Muscle of back (tissue), 11 donors: ENCODE results near the gene TSTD2. TPM values are rescaled to one million over a fixed set of nuclear protein-coding genes. Genes with fewer than 3 reads are reported as not detected.
"Not testable (repeated sequence)": the region's sequence is repeated elsewhere in the genome, so short reads cannot be mapped to it uniquely, and the experiment has no call there.

ENCODE experiments used
- DNase-seq, 3 donors: peaks; one replicate each; pipeline versions ENCODE4 v3.0.0 to v3.0.0-alpha.2; 2013
- polyA plus RNA-seq, 10 donors: library from polyadenylated mRNA; unstranded; fragments of 120-200 nt; gene quantifications; one replicate each; pipeline ENCODE4 v1.2.1, GENCODE V29; 2013; ENCODE audit not compliant: insufficient read length in 10 of 10

Gene TSTD2
- polyA plus RNA-seq, 10 donors: 15.5 to 31.7 (median 25.3) TPM

DNA sequence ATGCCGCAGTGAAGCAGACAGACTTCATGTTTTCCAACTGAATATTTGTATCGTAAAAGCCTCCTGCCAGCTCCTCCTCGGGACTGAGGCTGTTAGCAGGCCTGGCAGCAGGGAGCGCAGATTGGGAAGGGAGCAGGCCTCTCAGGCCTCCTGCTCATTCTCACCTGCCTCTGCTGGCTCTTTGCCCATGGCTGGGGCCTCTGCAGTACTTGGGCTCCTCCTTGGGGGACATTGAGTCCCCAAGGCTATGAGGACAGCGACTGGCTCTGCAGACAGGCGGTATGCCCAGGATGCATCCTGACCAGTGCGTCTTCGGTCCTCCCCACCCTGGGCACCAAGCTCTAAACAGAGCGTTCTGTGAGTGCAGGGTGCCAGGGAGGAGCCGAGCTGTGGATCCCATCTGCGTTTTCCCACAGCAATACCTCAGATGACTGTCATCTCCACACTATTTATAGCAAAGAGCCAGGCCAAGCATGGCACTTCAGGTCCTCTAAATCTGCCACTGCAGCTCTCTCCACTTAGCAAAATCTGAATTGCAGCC is 38.7 kb downstream of the TSTD2 start:
- peak in 2 of 3 donors; percentile 24 to 30 for DNase-seq

DNA sequence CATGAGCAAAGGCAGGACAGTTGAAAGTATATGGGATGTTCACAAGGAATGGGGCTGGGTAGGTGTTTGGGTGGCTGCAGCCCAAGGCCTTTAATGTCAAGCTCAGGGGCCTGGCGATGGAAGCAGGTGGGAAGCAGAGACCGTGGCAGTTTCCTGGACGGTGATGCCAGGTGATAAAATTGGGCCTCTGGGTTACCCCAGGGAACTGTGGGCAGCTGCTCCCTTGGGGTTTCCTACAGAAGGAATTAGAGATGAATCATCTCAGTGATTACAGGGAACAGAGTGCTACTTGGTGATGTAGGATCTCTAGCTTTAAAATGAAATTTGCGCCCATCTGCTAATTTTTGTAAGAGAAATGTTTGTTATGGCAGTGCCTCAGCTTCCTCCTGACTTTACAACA is 39.2 kb downstream of the TSTD2 start:
- DNase-seq: no peak

DNA sequence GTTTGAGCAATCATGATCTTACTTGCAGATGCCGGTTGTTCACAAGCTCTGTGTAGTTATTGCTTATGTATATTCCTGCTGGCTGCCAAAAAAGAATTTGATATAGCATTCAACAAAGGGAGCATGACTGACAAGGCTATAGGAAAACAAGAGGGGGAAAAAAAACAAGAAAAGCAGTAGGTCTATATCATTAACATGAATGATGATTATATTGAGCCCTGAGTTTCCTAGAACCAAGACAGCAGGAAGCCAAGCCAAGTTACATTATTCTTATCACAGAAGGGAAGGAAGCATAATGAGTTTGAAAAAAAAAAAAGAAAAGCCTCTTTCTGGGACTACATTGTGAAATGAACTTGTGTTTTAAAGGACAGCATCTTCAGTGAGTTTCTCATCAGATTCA is 41.0 kb downstream of the TSTD2 start:
- DNase-seq: no peak

DNA sequence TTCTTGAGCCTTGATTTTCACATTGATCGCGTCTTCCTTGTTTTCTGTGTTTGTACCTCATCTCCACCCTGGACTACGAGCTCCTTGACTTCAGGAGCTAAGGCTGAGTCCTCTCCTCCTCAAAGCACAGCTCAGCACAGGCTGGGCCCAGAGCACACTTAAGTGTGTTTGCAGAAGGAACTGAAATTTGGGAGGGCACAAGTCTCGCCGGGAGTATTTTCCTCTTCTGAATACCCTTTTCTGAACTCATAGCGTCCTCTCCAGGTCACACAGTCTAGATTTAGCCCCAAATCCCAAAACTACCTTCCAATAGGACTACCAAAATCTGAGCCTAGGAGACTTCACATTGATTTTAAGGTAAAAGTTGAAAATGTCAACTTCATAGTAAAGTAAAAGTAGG is 41.6 kb downstream of the TSTD2 start:
- no peak for DNase-seq

DNA sequence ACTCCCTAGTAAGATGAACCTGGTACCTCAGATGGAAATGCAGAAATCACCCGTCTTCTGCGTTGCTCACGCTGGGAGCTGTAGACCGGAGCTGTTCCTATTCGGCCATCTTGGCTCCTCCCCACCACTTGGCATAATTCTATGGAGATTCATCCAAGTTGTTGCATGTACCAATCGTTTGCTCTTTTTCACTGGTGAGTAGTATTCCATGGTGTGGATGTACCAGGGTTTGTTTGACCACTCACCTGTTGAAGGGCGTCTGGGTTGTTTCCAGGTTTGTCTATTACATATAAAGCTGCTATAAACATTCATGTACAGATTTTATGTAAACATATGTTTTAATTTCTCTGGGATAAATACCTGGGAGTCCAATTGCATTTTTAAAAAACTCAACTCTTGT is 46.3 kb downstream of the TSTD2 start:
- DNase-seq: not testable (repeated sequence)

DNA sequence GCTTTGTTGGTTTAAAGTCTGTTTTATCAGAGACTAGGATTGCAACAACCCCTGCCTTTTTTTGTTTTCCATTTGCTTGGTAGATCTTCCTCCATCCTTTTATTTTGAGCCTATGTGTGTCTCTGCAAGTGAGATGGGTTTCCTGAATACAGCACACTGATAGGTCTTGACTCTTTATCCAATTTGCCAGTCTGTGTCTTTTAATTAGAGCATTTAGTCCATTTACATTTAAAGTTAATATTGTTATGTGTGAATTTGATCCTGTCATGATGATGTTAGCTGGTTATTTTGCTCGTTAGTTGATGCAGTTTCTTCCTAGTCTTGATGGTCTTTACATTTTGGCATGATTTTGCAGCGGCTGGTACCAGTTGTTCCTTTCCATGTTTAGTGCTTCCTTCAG is 48.4 kb downstream of the TSTD2 start:
- not testable (repeated sequence) for DNase-seq

DNA sequence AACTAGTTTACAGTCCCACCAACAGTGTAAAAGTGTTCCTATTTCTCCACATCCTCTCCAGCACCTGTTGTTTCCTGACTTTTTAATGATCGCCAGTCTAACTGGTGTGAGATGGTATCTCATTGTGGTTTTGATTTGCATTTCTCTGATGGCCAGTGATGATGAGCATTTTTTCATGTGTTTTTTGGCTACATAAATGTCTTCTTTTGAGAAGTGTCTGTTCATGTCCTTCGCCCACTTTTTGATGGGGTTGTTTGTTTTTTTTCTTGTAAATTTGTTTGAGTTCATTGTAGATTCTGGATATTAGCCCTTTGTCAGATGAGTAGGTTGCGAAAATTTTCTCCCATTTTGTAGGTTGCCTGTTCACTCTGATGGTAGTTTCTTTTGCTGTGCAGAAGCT is 51.6 kb downstream of the TSTD2 start:
- DNase-seq: not testable (repeated sequence)

DNA sequence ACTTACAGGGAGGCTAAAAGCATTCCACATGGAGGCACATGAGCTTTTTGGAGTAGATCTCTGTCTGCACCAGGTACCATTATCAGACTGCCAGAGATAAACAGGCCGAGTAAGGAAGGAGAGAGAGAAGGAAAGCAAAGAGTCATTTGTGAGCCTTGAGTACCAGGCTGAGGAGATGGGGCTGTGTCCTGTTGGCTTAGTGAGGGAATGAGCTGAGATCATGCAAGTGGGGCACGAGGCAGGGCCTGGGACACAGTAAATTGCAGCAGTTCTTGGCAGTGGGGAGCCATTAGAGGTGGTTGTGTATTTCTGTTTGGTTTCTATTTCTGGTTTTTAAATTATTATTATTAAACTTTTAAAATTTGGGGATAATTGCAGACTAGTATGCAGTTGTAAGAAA is 53.3 kb downstream of the TSTD2 start:
- no peak for DNase-seq

DNA sequence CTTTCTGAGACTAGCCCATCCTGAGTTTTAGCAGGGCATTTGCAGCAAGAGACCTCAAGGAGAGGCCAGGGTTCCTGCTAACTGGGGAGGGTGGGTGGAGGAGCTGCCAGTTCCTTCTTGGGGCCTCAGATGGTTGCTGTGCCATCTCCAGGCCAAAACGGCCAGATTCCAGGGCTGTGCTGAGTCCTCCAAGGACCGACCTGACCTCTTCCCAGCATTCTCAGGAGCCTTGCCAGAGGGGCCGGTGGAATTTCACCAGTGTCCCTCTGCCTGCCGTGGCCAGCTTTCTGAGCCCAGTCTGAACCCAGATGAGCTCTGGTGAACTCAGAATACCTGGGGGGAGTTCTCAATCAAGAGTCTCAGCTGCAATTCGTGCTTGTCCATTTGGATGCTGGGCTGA is 54.3 kb downstream of the TSTD2 start:
- no peak for DNase-seq

DNA sequence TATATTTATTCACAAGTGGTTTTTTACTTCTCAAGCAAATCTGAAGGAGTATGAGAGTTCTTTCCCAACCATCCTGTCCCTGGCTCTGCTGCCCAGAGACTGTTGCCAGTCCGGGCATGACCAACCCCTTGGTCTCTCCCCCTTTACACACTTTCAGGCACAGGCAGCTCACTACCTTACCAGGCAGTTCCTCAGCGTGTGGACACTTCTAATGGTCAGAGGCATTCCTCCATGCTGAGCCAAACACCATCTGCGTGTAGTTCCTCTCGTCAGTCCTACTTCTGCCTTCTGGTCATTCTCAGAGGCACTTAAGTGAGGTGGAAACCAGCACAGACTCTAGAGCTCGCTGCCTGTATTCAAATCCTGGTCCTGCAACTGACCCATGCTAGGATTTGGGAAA is 56.1 kb downstream of the TSTD2 start:
- no peak for DNase-seq

DNA sequence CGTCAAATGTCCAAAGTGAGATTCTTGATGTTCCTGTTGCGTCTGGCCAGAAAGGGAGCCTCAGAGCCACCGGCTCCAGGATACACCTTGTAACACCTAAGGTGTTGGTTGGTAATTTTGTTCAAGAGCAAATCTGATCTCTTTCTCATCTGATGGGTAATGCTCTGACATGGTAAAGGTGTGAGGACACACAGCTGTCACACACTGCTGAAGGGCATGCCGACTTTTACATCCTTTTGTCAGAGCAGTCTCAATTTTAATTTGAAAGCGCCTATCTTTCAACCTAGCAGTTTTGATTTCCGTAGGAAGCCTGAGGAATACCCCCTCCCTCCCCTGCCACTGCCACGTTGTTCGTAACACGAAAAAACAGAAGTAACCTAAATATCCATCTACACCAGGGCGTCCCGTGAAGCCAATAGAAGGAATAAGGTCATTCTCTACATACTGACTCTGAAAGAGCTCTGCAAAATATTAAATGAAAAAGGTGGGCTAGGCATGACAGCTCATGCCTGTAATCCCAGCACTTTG is 57.4 kb downstream of the TSTD2 start:
- no peak for DNase-seq

DNA sequence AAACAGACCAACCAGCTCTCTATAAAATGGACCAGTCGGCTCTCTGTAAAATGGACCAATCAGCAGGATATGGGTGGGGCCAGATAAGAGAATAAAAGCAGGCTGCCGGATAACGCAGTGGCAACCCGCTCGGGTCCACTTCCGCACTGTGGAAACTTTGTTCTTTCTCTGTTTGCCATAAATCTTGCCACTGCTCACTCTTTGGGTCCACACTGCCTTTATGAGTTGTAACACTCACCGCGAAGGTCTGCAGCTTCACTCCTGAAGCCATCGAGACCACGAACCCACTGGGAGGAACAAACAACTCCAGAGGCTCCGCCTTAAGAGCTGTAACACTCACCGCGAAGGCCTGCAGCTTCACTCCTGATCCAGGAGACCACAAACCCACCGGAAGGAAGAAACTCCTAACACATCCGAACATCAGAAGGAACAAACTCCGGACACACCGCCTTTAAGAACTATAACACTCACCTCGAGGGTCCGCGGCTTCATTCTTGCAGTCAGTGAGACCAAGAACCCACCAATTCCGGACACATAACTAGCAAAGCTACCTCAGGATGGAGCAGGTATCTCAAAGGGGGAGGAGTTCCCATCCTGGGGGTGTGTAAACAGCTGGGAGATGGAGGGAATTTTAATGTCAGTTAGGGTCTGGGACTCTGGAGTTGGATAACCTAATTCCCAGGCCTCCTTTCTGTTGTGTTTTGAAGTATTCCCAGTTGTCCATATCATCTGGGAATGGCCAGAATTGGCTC is 58.1 kb downstream of the TSTD2 start:
- not testable (repeated sequence) for DNase-seq

DNA sequence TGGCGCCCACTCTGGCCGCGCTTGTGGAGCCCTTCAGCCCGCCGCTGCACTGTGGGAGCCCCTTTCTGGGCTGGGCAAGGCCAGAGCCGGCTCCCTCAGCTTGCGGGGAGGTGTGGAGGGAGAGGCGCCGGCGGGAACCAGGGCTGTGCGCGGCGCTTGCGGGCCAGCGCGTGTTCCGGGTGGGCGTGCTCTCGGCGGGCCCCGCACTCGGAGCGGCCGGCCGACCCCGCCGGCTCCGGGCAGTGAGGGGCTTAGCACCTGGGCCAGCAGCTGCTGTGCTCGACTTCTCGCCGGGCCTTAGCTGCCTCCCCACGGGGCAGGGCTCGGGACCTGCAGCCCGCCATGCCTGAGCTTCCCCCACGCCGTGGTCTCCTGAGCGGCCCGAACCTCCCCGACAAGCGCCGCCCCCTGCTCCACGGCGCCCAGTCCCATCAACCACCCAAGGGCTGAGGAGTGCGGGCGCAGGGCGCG is 59.0 kb downstream of the TSTD2 start:
- not testable (repeated sequence) for DNase-seq

DNA sequence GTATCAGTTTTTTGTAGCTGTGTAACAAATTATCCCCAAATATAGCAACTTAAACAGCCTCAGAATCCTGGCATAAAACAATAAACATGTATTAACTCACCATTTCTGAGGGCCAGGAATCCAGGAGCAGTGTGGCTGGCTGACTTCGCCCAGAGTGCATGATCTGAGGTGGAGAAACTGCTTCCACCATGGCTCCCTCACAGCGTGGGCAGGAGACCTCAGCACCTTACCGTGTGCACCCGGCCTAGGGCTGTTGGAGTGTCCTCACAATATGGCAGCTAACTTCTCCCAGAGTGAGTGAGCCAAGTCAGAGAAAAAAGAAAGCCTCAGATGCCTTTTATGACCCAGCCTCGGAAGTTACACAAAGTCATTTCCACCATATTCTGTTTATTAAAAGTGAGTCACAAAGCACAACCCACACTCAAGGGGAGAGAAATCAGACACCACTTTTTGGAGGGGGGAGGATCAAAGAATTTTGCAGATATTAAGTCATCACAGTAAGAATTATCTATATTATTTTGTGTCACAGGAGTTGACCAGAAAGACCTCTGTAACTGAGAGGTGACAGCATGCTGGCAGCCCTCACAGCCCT is 59.6 kb downstream of the TSTD2 start:
- DNase-seq: no peak

DNA sequence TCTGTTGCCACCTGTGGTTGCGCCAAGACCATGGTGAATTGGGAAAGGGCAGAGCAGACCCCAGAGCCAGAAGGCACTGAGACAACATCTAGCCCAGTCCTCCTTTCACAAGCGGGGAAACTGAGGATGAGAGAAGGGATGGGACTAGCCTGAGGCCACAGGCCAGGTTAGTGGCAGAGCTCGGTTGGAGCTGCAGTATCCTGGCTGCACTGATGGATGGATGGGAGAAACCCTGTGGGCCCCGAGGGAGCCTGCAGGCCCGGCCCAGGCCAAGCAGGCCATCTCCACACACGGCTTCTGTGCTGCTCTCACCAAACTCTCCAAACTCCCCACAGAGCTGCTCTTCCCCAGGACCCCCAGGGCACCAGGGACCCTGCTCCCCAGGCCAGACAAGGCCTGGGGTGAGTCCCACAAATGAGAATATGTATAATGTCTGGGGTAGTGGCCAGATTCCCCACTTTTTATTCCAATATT is 60.2 kb downstream of the TSTD2 start:
- DNase-seq: no peak

DNA sequence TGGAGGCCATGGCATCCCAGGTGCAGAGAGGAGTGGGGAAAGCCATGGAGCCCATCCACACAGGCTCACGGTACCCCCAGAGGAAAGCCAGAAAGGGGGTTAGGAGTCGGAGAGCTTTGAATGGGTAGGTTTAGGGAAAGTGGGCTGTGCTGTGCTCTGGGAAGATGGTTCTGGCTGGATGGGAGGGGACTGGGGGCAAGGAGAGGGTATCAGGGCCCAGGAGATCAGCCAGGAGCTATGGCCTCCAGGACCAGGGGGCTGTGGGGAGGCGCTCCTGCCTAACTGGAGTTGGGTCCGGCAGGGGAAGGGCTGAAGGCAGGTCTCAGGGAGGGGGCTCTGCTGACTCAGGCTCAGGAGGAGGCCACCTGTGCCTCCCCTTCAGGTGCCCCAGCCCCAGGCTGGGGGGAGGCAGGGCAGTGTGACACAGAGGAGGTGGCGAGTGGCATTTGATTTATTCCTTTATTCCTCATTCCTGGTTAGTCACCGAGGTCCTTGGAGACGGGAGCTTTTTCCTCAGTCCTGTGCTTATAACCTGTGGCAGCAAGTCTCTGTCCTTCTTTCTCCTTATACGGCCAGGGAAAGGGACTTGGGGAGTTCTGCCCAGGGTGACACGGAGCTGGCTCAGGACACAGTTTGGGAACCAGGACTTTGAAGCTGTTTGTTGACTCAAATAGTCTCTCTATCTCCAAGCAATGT is 60.8 kb downstream of the TSTD2 start:
- DNase-seq: no peak

DNA sequence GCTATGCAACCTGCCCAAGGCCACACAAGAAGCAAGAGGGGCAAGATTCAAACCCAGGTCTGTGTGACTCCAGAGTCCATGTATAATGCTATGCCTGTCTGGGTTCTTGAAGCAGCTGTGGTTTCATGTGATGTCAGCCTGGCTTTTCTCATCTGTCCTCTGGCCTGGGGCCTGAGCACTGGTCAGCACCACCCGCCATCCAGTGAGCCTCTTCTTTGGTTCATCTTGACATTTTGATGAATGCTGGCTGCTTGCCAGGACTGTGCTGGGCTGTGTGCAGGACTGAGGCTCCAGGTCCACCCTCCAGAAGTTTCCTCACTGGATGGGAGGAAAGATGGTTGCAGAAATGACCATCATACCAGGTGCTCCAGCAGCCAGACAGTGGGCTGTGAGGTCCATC is 61.5 kb downstream of the TSTD2 start:
- no peak for DNase-seq

DNA sequence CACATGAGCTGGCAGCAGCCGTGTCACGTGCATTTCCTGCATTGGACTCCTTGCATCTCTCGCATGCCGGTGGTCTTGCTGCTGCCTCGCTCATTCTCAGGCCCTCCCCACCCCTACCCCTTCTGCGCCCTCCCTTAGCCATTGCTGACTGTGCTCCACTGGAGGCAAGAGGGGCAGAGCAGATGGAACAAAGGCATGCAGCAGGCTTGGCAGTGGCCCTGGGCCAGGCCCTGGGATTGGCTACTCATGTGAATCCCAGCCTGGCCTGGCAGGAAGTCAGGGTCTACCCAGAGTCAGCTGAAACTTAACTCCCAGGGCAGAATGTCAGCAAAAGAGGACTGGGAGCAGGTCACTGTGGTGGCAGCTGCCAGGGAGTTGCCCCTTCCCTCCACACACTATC is 62.3 kb downstream of the TSTD2 start:
- DNase-seq: peak; percentile 63 to 67 (median 66)

DNA sequence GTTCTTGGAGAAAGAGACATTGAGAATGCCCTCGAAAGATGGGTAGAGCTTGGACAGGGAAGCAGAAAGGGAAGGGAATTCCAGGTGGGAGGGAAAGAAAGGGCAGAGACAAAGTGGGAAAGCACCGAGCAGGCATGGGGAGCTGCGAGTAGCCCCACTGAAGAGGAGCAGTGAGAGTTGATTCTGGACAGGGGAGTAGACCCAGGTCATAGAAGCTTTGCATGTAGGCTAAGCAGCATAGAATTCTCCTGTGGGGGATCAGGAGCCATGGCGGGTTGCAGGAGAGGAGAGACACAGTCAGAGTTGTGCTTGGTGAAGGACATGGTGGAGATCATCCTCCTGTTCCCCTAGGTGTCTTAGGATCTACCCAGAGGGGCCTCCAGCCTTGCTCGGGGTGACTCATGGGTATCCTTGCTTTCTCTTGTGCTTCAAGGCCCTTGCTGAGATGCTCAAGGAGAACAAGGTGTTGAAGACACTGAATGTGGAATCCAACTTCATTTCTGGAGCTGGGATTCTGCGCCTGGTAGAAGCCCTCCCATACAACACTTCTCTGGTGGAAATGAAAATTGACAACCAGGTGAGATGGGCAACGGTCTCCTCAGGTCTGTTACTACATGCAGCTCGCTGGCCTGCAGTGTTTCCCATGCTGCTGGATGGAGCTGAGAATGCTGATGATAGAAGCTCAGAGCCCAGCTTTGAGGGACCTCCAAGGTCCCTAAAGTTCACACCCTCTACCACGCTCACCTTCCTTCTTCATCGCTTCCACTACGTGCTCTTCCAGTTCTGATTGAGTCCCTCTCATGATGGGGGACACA is 64.5 kb downstream of the TSTD2 start:
- no peak for DNase-seq

DNA sequence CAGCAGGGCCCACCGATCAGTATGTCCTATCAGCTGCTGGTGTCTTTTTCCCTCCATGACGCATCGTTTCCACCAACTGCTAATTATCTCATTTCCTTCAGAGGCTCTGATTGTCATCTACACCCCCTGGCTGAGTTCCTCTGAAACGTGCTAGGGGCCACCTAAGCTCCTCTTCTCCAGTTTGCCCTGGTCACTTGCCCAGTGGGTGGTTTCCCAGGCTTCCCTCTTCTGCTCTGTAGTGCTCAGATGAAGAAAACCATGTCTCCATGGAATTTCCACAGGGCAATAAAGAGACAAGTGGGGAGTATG is 65.3 kb downstream of the TSTD2 start:
- DNase-seq: peak in 1 of 3 donors; percentile 16

DNA sequence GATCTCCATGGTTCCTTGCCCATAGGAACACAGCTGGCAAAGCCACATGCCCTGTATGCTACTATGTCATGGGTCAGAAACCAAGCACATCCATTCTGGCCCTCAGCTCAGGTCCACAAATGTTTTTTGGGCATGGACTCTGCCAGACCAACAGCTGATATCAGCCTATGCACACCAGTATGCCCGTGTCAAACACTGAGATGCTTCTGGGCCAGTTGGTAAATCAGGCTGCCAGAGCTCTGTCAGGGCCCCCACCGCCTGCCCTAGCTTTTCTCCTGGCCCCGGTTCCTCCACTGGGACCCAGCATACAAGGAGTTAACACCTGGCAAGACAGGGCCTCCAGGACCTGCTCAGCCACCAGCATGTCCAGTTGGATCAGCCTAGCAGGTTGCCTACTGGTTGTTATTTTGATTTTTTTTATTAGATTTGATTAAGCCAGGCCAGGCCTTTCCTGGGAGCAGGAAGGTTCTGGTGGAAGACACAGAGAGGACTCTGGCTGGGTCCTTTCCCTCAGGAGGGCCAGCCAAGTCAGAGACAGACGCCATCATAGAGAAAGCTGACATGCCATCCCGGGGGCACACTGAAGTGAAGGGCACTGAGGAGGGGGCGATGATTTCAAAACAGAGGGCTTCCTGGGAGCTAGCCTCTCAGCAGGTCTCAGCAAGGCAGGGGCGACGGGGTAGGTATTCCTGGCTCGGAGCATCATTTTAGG is 65.8 kb downstream of the TSTD2 start:
- DNase-seq: no peak
